Caco-2 (cell line): ENCODE results near the gene FAM174C. TPM values are rescaled to one million over a fixed set of nuclear protein-coding genes. Genes with fewer than 3 reads are reported as not detected.

Source experiments
- BruUV-seq: library from RNA; stranded (reverse); fragments of 400-500 nt; replicated peaks from 2 replicates; lab custom pipeline; 2021; lab: Mats Ljungman, UMichigan
- CTCF ChIA-PET: fragments of 300-600 bp; sonication (Branson Sonifier 250); formaldehyde crosslinking; loops from one replicate; lab custom pipeline; 2022; ENCODE audit warnings: antibody characterized with exemption; lab: Charles Lee
- POLR2A ChIA-PET: fragments of 300-600 bp; sonication (Branson Sonifier 250); formaldehyde crosslinking; loops from one replicate; lab custom pipeline; 2022; ENCODE audit warnings: antibody characterized with exemption; lab: Charles Lee
- DNase-seq, 2 experiments: peaks; one replicate each; pipeline versions ENCODE4 v3.0.0 to v3.0.0-alpha.2; 2020 to 2022
- H3K27me3 ChIP-seq: replicated peaks from 2 replicates; pipeline ENCODE4 v1.6.0; 2011; ENCODE audit warnings: low read length; ENCODE audit not compliant: control insufficient read depth, insufficient read depth
- H3K36me3 ChIP-seq: 2 replicates; pipeline ENCODE4 v1.5.1; 2011; ENCODE audit warnings: low read length; ENCODE audit not compliant: control insufficient read depth, insufficient read depth
- H3K4me1 ChIP-seq: fragments of 250-450 bp; sonication (Bioruptor Pico); 2 replicates; pipeline ENCODE4 v1.5.1; 2020; ENCODE audit warnings: mild to moderate bottlenecking
- H3K4me3 ChIP-seq: 2 replicates; pipeline ENCODE4 v1.5.1; 2011; ENCODE audit warnings: low read depth, mild to moderate bottlenecking, control low read depth, low read length
- H3K9me3 ChIP-seq: fragments of 250-450 bp; sonication (Bioruptor Pico); 2 replicates; pipeline ENCODE4 v1.5.1; 2020; ENCODE audit warnings: mild to moderate bottlenecking, moderate library complexity
- H3K27ac Mint-ChIP-seq: one replicate; pipeline ENCODE4 v1.8.0; 2022; ENCODE audit warnings: mixed read lengths; ENCODE audit not compliant: unreplicated experiment
- H3K27me3 Mint-ChIP-seq: one replicate; pipeline ENCODE4 v1.8.0; 2022; ENCODE audit warnings: mixed read lengths; ENCODE audit not compliant: insufficient read depth, unreplicated experiment
- H3K36me3 Mint-ChIP-seq: one replicate; pipeline ENCODE4 v1.8.0; 2022; ENCODE audit warnings: mild to moderate bottlenecking, mixed read lengths; ENCODE audit not compliant: insufficient read depth, unreplicated experiment
- H3K4me1 Mint-ChIP-seq: one replicate; pipeline ENCODE4 v1.8.0; 2022; ENCODE audit warnings: low read depth, mixed read lengths; ENCODE audit not compliant: unreplicated experiment
- H3K4me3 Mint-ChIP-seq: one replicate; pipeline ENCODE4 v1.8.0; 2022; ENCODE audit warnings: mild to moderate bottlenecking, moderate library complexity, mixed read lengths; ENCODE audit not compliant: unreplicated experiment
- H3K9me3 Mint-ChIP-seq: one replicate; pipeline ENCODE4 v1.8.0; 2022; ENCODE audit warnings: mixed read lengths; ENCODE audit not compliant: unreplicated experiment
- CTCF ChIP-seq, 2 experiments: fragments of 200-600 bp in 1 of 2; IDR thresholded peaks; 1 replicate in 1 of 2; 2 replicates in 1 of 2; pipeline versions ENCODE4 v1.5.1 to v1.8.0; 2011 to 2022; ENCODE audit warnings: antibody characterized with exemption in 1 of 2, control low read depth in 1 of 2, inconsistent platforms in 1 of 2, low read depth in 1 of 2, low read length in 1 of 2, mild to moderate bottlenecking in 1 of 2, moderate library complexity in 1 of 2; ENCODE audit not compliant: insufficient read depth in 1 of 2, severe bottlenecking in 1 of 2, unreplicated experiment in 1 of 2
- intact Hi-C: fragments of 100-400 bp; cut with micrococcal nuclease; formaldehyde crosslinking; loops from one replicate; pipeline ENCODE4 v1.10.0; 2022; ENCODE audit not compliant: unreplicated experiment
- total RNA-seq: library from RNA; stranded (reverse); gene quantifications from 2 replicates; pipeline ENCODE4 v1.2.3, GENCODE V29; 2022

The FAM174C gene
- total RNA-seq, 1 experiment from 2014 or later: 51.0 TPM

DNA sequence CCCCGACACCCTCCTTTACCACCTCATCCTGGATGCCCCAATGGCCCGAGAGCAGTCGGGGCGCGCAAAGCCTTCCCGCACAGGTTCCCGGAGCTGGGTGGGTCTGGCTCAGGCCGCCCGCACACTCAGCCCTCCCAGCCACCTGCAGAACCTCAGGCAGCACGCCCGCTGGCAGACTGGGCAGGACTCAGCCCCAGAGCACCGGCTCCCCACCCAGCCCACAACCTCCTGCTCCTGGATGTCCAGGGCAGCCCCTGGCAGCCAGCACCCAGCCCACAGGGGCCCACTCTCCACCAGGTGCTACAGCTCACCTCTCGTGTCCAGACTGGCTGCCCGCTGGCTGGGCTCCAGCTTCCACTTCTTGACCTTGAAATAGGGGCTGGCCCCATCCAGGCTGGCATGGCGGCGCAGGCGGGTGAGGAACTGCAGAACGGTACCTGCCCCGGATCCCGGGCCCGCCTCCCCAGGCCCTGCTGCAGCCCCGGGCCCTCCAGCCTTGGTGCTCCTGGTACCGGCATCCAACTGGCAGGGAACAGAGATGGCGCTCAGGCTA, 42.1 kb upstream of the FAM174C start:
- H3K4me1 Mint-ChIP-seq: no peaks in the 10 kb centered on the region
- intact Hi-C loops: no loop called here
- H3K4me1 ChIP-seq: peaks cover 4% of the 10 kb centered on the region; the same call in 1 of the 2 replicates
- H3K4me3 Mint-ChIP-seq: no peak overlapping the region
- no peak overlapping the region for H3K27ac Mint-ChIP-seq
- DNase-seq: no peak
- H3K27me3 Mint-ChIP-seq: no peaks in the 10 kb centered on the region
- H3K4me3 ChIP-seq: no peak overlapping the region
- BruUV-seq: no TSS peak
- H3K36me3 Mint-ChIP-seq: peaks cover 16% of the 10 kb centered on the region
- H3K9me3 ChIP-seq: no peaks in the 10 kb centered on the region
- no peaks in the 10 kb centered on the region for H3K36me3 ChIP-seq
- CTCF ChIA-PET: no interaction called here
- no peak for TF ChIP-seq CTCF (IDR thresholded peaks at IDR 0.05; ENCODE audit: insufficient read depth in 1 of 2, low read depth in 1 of 2, low read length in 1 of 2, severe bottlenecking in 1 of 2, unreplicated experiment in 1 of 2)
- H3K9me3 Mint-ChIP-seq: no peaks in the 10 kb centered on the region
- POLR2A ChIA-PET: no interaction called here
- H3K27me3 ChIP-seq: no peaks in the 10 kb centered on the region

DNA sequence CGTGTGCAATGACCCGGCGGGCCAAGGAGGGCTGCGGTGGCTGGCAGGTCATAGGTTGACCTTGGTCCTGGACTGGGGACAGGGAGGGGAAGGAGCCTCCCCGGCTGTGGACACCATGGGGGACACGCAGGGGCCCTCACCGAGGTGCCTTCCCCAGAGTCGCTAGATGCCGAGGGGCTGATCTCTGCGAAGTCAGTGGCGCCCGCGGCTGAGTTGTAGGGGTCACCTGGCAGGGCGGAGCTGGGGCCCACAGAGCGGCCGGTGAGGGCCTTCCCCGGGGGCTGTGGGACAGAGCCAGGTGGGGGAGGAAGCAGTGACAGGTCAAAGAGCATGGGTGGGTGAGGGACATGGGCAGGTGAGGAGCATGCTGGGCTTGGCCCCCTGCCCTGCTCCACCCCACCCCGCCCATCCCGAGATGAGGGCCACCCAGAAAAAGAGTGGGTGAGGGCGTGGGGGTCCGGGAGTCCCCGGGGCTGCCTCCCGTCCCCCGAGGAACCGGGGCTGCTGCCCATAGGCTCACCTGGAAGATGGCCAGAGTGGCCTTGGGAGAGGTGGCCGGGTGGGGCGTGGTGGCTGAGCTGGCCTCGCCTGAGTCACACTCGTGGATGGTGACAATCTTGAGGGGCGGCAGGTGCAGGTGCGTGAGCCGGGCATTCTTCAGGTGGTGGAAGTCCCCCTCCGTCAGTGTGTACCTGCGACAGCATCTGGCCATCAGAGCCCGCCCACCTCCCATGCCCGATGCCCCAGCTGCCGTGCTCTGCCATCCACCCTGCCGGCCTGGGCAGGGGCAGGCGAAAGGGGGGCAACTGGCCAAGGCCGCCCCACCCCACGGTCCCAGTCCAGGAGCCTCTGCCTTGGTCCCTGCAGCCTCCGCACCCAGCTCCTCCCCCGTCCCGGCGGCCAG, 41.0 kb upstream of the FAM174C start:
- Mint-ChIP-seq H3K27me3 (no peaks in the 10 kb centered on the region), H3K9me3 (no peaks in the 10 kb centered on the region), H3K4me3 (no peak overlapping the region), H3K36me3 (peaks cover 15% of the 10 kb centered on the region), H3K27ac (no peak overlapping the region), H3K4me1 (no peaks in the 10 kb centered on the region)
- H3K4me1 ChIP-seq: peaks cover 4% of the 10 kb centered on the region; the same call in 1 of the 2 replicates
- BruUV-seq: no TSS peak
- no peak for TF ChIP-seq CTCF (IDR thresholded peaks at IDR 0.05; ENCODE audit: insufficient read depth in 1 of 2, low read depth in 1 of 2, low read length in 1 of 2, severe bottlenecking in 1 of 2, unreplicated experiment in 1 of 2)
- H3K9me3 ChIP-seq: no peaks in the 10 kb centered on the region
- CTCF ChIA-PET: no interaction called here
- no peak overlapping the region for H3K4me3 ChIP-seq
- POLR2A ChIA-PET: no interaction called here
- no peak for DNase-seq
- H3K36me3 ChIP-seq: no peaks in the 10 kb centered on the region
- intact Hi-C loops: no loop called here
- no peaks in the 10 kb centered on the region for H3K27me3 ChIP-seq

GRCh38 chr19:1234955-1235380, 40.4 kb upstream of the FAM174C start:
- DNase-seq: no peak
- Mint-ChIP-seq H3K27me3 (no peaks in the 10 kb centered on the region), H3K36me3 (peaks cover 15% of the 10 kb centered on the region), H3K4me3 (no peak overlapping the region), H3K4me1 (no peaks in the 10 kb centered on the region), H3K27ac (no peak overlapping the region), H3K9me3 (no peaks in the 10 kb centered on the region)
- Histone ChIP-seq H3K4me3 (no peak overlapping the region), H3K9me3 (no peaks in the 10 kb centered on the region), H3K36me3 (no peaks in the 10 kb centered on the region), H3K27me3 (no peaks in the 10 kb centered on the region), H3K4me1 (peaks cover 9% of the 10 kb centered on the region)
- intact Hi-C loops: no loop called here
- CTCF ChIA-PET: no interaction called here
- TF ChIP-seq CTCF (IDR thresholded peaks at IDR 0.05; ENCODE audit: insufficient read depth in 1 of 2, low read depth in 1 of 2, low read length in 1 of 2, severe bottlenecking in 1 of 2, unreplicated experiment in 1 of 2): no peak
- no TSS peak for BruUV-seq
- POLR2A ChIA-PET: no interaction called here
